ENCODE data around the gene CNOT11.

DNA sequence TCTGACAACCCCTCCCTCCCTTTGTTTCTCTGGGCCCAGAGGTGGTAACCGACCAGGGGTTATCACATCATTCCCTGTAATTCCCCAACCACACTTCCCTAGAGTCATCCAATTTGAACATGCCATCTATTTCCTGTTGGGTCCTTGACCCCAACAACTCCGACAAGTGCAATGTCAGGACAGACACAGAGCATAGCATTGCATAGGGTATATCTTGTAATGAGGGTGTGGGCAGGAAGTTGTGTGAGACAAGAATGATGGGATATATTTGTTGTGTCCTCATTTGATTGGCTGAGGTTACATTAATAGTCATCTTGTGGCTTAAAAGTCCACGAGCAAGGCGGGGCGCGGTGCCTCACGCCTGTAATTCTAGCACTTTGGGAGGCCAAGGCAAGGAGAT, 33.4 kb upstream of the CNOT11 start:
- TF ChIP-seq POLR2A (IDR thresholded peaks at IDR 0.05): no peak
- TF ChIP-seq, protein P1, sequence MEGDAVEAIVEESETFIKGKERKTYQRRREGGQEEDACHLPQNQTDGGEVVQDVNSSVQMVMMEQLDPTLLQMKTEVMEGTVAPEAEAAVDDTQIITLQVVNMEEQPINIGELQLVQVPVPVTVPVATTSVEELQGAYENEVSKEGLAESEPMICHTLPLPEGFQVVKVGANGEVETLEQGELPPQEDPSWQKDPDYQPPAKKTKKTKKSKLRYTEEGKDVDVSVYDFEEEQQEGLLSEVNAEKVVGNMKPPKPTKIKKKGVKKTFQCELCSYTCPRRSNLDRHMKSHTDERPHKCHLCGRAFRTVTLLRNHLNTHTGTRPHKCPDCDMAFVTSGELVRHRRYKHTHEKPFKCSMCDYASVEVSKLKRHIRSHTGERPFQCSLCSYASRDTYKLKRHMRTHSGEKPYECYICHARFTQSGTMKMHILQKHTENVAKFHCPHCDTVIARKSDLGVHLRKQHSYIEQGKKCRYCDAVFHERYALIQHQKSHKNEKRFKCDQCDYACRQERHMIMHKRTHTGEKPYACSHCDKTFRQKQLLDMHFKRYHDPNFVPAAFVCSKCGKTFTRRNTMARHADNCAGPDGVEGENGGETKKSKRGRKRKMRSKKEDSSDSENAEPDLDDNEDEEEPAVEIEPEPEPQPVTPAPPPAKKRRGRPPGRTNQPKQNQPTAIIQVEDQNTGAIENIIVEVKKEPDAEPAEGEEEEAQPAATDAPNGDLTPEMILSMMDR (IDR thresholded peaks at IDR 0.05): no peak
